Measurements from ENCODE around the gene C2orf92.

C2orf92 gene

GRCh38 chr2:97726261-97727064, 57.0 kb downstream of the C2orf92 start:
- H3K4me3 ChIP-seq (ENCODE audit: low read depth, low read length) = no peak overlapping the region
- no peak for TF ChIP-seq CTCF (conservative IDR thresholded peaks at IDR 0.05; ENCODE audit: low read depth, low read length)
- no peak for DNase-seq (ENCODE audit: low read depth)

GRCh38 chr2:97727296-97727695, 57.8 kb downstream of the C2orf92 start:
- no peak for TF ChIP-seq CTCF (conservative IDR thresholded peaks at IDR 0.05; ENCODE audit: low read depth, low read length)
- no peak overlapping the region for H3K4me3 ChIP-seq (ENCODE audit: low read depth, low read length)
- no peak for DNase-seq (ENCODE audit: low read depth)

GRCh38 chr2:97728091-97728731, 58.7 kb downstream of the C2orf92 start:
- no peak for TF ChIP-seq CTCF (conservative IDR thresholded peaks at IDR 0.05; ENCODE audit: low read depth, low read length)
- DNase-seq (ENCODE audit: low read depth) = no peak
- no peak overlapping the region for H3K4me3 ChIP-seq (ENCODE audit: low read depth, low read length)

- no peak for TF ChIP-seq CTCF (conservative IDR thresholded peaks at IDR 0.05; ENCODE audit: low read depth, low read length)
- DNase-seq (ENCODE audit: low read depth) = peak; percentile 58
- H3K4me3 ChIP-seq (ENCODE audit: low read depth, low read length) = no peak overlapping the region
Observed at GRCh38 chr2:97730245-97730644, 60.7 kb downstream of the C2orf92 start.

- H3K4me3 ChIP-seq (ENCODE audit: low read depth, low read length) = no peak overlapping the region
- no peak for TF ChIP-seq CTCF (conservative IDR thresholded peaks at IDR 0.05; ENCODE audit: low read depth, low read length)
- no peak for DNase-seq (ENCODE audit: low read depth)
Observed at GRCh38 chr2:97731274-97732020, 61.9 kb downstream of the C2orf92 start.

- no peak for DNase-seq (ENCODE audit: low read depth)
- H3K4me3 ChIP-seq (ENCODE audit: low read depth, low read length) = no peak overlapping the region
- no peak for TF ChIP-seq CTCF (conservative IDR thresholded peaks at IDR 0.05; ENCODE audit: low read depth, low read length)
Observed at GRCh38 chr2:97732436-97733340, 63.2 kb downstream of the C2orf92 start.

All from choroid plexus epithelial cell (primary cell).